SK-N-SH (cell line): Measurements from ENCODE around the gene ABHD16B.

Experiments used
- EP300 ChIP-seq, 2 experiments: IDR thresholded peaks; 2 replicates each; pipeline versions ENCODE4 v1.4.0 to v1.6.1; 2012; ENCODE audit warnings: borderline replicate concordance in 1 of 2, low read depth in 1 of 2, low read length in 1 of 2
- EZH2phosphoT487 ChIP-seq: fragments of 200-600 bp; sonication (generic); IDR thresholded peaks from 2 replicates; pipeline ENCODE4 v1.6.1; 2017; ENCODE audit warnings: low read depth, mixed run types, mild to moderate bottlenecking, antibody characterized with exemption, moderate library complexity, borderline replicate concordance
- FOXJ3 ChIP-seq: sonication (generic); formaldehyde crosslinking; IDR thresholded peaks from 2 replicates; pipeline ENCODE4 v1.5.1; 2020; ENCODE audit warnings: mild to moderate bottlenecking, missing genetic modification reagents
- GABPA ChIP-seq: IDR thresholded peaks from 2 replicates; pipeline ENCODE4 v1.4.0; 2012; ENCODE audit warnings: low read depth, mild to moderate bottlenecking
- JUND ChIP-seq: IDR thresholded peaks from 2 replicates; pipeline ENCODE4 v1.4.0; 2012
- NFIC ChIP-seq: IDR thresholded peaks from 2 replicates; pipeline ENCODE4 v1.4.0; 2012; ENCODE audit warnings: borderline replicate concordance
- POLR2AphosphoS5 ChIP-seq: IDR thresholded peaks from 2 replicates; pipeline ENCODE4 v1.6.1; 2012; ENCODE audit warnings: low read depth, low read length
- RXRA ChIP-seq: IDR thresholded peaks from 2 replicates; pipeline ENCODE4 v1.4.0; 2012; ENCODE audit warnings: low read depth, mild to moderate bottlenecking, borderline replicate concordance
- SIN3A ChIP-seq: IDR thresholded peaks from 2 replicates; pipeline ENCODE4 v1.6.1; 2012; ENCODE audit warnings: low read depth, mild to moderate bottlenecking, low read length, moderate library complexity, borderline replicate concordance
- TAF1 ChIP-seq: IDR thresholded peaks from 2 replicates; pipeline ENCODE4 v1.6.1; 2012; ENCODE audit warnings: low read depth, mild to moderate bottlenecking, low read length, moderate library complexity, borderline replicate concordance
- YY1 ChIP-seq: IDR thresholded peaks from 2 replicates; pipeline ENCODE4 v1.4.0; 2012; ENCODE audit warnings: low read depth, mild to moderate bottlenecking
- TF ChIP-seq, protein P1 (sequence below): fragments of 200-600 bp; sonication (generic); IDR thresholded peaks from 2 replicates; pipeline ENCODE4 v1.6.1; 2017; ENCODE audit warnings: antibody characterized with exemption, mild to moderate bottlenecking, moderate library complexity
- TF ChIP-seq, protein P2 (sequence below): IDR thresholded peaks from 2 replicates; pipeline ENCODE4 v1.4.0; 2012; ENCODE audit warnings: low read depth
- TF ChIP-seq, protein P3 (sequence below): IDR thresholded peaks from 2 replicates; pipeline ENCODE4 v1.6.1; 2012; ENCODE audit warnings: mild to moderate bottlenecking, low read depth, low read length, moderate library complexity

DNA sequence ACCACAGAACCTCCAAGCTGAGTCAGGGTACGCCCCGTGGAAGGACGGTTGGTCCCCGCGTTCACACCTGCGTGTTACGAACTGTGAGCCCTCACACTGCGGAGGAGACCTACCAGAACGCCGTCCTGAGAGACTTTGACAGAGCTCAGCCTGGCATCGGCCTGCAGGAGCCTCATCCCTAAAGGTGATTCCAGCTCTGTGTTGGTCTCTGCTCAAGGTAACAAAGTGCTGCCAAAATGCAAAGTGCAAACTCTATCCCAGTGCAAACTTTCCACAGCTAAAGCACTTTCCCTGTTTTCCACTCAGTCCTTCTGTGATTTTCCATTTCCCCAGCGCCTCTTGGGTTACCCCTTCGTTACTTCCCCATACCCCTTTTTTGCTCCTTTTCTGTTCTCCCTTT lies 21.7 kb upstream of the ABHD16B start:
- TF ChIP-seq, protein P1, sequence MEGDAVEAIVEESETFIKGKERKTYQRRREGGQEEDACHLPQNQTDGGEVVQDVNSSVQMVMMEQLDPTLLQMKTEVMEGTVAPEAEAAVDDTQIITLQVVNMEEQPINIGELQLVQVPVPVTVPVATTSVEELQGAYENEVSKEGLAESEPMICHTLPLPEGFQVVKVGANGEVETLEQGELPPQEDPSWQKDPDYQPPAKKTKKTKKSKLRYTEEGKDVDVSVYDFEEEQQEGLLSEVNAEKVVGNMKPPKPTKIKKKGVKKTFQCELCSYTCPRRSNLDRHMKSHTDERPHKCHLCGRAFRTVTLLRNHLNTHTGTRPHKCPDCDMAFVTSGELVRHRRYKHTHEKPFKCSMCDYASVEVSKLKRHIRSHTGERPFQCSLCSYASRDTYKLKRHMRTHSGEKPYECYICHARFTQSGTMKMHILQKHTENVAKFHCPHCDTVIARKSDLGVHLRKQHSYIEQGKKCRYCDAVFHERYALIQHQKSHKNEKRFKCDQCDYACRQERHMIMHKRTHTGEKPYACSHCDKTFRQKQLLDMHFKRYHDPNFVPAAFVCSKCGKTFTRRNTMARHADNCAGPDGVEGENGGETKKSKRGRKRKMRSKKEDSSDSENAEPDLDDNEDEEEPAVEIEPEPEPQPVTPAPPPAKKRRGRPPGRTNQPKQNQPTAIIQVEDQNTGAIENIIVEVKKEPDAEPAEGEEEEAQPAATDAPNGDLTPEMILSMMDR: no peak
- TF ChIP-seq, protein P2, sequence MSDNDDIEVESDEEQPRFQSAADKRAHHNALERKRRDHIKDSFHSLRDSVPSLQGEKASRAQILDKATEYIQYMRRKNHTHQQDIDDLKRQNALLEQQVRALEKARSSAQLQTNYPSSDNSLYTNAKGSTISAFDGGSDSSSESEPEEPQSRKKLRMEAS: no peak
- TF ChIP-seq JUND (no peak), YY1 (no peak), SIN3A (no peak), NFIC (no peak), EP300 (IDR thresholded peaks at IDR 0.05; ENCODE audit: borderline replicate concordance in 1 of 2, low read depth in 1 of 2, low read length in 1 of 2) (no peak), FOXJ3 (CRISPR knock-in tag) (no peak), RXRA (no peak), TAF1 (no peak), POLR2AphosphoS5 (no peak), GABPA (no peak), EZH2phosphoT487 (no peak)
- TF ChIP-seq, protein P3, sequence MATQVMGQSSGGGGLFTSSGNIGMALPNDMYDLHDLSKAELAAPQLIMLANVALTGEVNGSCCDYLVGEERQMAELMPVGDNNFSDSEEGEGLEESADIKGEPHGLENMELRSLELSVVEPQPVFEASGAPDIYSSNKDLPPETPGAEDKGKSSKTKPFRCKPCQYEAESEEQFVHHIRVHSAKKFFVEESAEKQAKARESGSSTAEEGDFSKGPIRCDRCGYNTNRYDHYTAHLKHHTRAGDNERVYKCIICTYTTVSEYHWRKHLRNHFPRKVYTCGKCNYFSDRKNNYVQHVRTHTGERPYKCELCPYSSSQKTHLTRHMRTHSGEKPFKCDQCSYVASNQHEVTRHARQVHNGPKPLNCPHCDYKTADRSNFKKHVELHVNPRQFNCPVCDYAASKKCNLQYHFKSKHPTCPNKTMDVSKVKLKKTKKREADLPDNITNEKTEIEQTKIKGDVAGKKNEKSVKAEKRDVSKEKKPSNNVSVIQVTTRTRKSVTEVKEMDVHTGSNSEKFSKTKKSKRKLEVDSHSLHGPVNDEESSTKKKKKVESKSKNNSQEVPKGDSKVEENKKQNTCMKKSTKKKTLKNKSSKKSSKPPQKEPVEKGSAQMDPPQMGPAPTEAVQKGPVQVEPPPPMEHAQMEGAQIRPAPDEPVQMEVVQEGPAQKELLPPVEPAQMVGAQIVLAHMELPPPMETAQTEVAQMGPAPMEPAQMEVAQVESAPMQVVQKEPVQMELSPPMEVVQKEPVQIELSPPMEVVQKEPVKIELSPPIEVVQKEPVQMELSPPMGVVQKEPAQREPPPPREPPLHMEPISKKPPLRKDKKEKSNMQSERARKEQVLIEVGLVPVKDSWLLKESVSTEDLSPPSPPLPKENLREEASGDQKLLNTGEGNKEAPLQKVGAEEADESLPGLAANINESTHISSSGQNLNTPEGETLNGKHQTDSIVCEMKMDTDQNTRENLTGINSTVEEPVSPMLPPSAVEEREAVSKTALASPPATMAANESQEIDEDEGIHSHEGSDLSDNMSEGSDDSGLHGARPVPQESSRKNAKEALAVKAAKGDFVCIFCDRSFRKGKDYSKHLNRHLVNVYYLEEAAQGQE: no peak
